Left ventricle myocardium inferior (tissue), 1 donor: ENCODE measurements around the gene MGST3. TPM values are rescaled to one million over a fixed set of nuclear protein-coding genes. Genes with fewer than 3 reads are reported as not detected.

Experiments
- DNase-seq: peaks from one replicate; pipeline ENCODE4 v3.0.0-alpha.2; 2020
- H3K27ac ChIP-seq: fragments of 200-600 bp; replicated peaks from 2 replicates; pipeline ENCODE4 v1.8.0; 2021
- H3K27me3 ChIP-seq: fragments of 200-600 bp; 2 replicates; pipeline ENCODE4 v1.8.0; 2021; ENCODE audit warnings: low read depth
- H3K36me3 ChIP-seq: fragments of 200-600 bp; 2 replicates; pipeline ENCODE4 v1.8.0; 2021
- H3K4me1 ChIP-seq: fragments of 200-600 bp; 2 replicates; pipeline ENCODE4 v1.8.0; 2021
- H3K4me3 ChIP-seq: fragments of 200-600 bp; 2 replicates; pipeline ENCODE4 v1.8.0; 2021; ENCODE audit warnings: mild to moderate bottlenecking, moderate library complexity
- H3K9me3 ChIP-seq: fragments of 200-600 bp; replicated peaks from 2 replicates; pipeline ENCODE4 v1.8.0; 2021
- intact Hi-C: fragments of 100-400 bp; cut with micrococcal nuclease; formaldehyde crosslinking; loops from one replicate; pipeline ENCODE4 v1.11.0; 2022
- total RNA-seq: library from RNA; stranded (reverse); fragmentation: NEBNext Ultra II Directional; extraction: Animal tissue kit (Norgen Biotek cat#: 25700); gene quantifications from one replicate; pipeline ENCODE4 v1.2.1, GENCODE V29; 2021
- TF ChIP-seq, protein P1 (sequence below): fragments of 200-600 bp; IDR thresholded peaks from 2 replicates; pipeline ENCODE4 v1.8.0; 2021; ENCODE audit warnings: antibody characterized with exemption, mild to moderate bottlenecking, borderline replicate concordance
- donor health status: DM: no; HTN: yes; CAD: no; lungs with severe emphysema.

Gene MGST3
- total RNA-seq, 1 donor from 2014 or later = 718 TPM

GRCh38 chr1:165629848-165630628, 996 bp upstream of the MGST3 start:
- peak overlapping the region; percentile 95 for H3K27ac ChIP-seq
- no peaks in the 10 kb centered on the region for H3K9me3 ChIP-seq
- H3K4me3 ChIP-seq = peak overlapping the region; percentile 82
- no peak for DNase-seq
- intact Hi-C loops = no loop called here
- H3K27me3 ChIP-seq = no peaks in the 10 kb centered on the region
- peaks cover 47% of the 10 kb centered on the region for H3K4me1 ChIP-seq
- no peaks in the 10 kb centered on the region for H3K36me3 ChIP-seq
- TF ChIP-seq, protein P1, sequence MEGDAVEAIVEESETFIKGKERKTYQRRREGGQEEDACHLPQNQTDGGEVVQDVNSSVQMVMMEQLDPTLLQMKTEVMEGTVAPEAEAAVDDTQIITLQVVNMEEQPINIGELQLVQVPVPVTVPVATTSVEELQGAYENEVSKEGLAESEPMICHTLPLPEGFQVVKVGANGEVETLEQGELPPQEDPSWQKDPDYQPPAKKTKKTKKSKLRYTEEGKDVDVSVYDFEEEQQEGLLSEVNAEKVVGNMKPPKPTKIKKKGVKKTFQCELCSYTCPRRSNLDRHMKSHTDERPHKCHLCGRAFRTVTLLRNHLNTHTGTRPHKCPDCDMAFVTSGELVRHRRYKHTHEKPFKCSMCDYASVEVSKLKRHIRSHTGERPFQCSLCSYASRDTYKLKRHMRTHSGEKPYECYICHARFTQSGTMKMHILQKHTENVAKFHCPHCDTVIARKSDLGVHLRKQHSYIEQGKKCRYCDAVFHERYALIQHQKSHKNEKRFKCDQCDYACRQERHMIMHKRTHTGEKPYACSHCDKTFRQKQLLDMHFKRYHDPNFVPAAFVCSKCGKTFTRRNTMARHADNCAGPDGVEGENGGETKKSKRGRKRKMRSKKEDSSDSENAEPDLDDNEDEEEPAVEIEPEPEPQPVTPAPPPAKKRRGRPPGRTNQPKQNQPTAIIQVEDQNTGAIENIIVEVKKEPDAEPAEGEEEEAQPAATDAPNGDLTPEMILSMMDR = no peak

DNA sequence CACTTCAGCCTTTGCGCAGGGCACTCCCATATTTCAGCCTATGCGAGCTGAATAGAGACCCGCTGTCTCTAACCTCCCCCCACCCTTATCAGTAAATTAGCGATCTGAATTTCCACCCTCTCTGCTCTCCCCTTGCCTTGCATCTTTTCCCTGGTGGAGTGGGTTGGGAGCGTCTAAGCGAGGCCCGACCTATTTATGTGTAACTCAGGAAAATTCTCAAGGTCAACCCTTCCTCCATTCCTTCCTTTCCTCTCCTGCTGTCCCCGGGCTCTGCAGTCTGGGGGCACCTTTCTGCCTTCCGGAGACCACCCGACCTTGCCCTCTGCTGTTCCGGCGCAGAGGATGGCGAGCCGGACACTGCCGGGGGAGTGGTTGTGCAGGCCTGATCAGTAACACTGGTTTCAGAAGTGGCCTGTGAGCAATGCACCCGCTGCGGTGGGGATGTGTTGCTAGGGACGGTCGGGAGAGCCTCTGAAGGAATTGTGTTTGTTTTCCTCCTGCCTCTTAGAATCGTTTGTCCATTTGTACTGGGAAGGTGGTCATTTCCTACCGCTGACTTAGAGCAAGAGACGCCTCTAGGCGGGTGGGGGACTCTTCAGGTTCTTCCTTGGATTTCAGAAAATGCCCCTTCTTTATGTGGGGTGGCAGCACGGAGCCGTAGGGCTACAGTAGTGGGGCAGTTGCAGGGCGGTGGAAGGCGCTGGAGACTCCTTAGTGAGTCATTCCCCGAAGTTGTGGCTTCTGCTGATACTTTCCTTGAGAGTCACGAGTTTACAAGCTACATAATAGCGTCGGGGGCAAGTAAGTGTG, 513 bp downstream of the MGST3 start:
- Histone ChIP-seq H3K4me3 (peak overlapping the region; percentile 82), H3K27me3 (no peaks in the 10 kb centered on the region), H3K4me1 (peaks cover 62% of the 10 kb centered on the region), H3K27ac (peak overlapping the region; percentile 95), H3K36me3 (peaks cover 12% of the 10 kb centered on the region), H3K9me3 (no peaks in the 10 kb centered on the region)
- intact Hi-C loops = no loop called here
- TF ChIP-seq, protein P1 = no peak
- peak; percentile 42 for DNase-seq

GRCh38 chr1:165632152-165632469, 1.1 kb downstream of the MGST3 start:
- Histone ChIP-seq H3K9me3 (no peaks in the 10 kb centered on the region), H3K4me1 (peaks cover 68% of the 10 kb centered on the region), H3K27ac (peak overlapping the region; percentile 95), H3K36me3 (peaks cover 14% of the 10 kb centered on the region), H3K4me3 (peak overlapping the region; percentile 82), H3K27me3 (no peaks in the 10 kb centered on the region)
- TF ChIP-seq, protein P1 = no peak
- DNase-seq = no peak
- intact Hi-C loops = no loop called here

- Histone ChIP-seq H3K9me3 (no peaks in the 10 kb centered on the region), H3K4me1 (peaks cover 71% of the 10 kb centered on the region), H3K4me3 (peak overlapping the region; percentile 82), H3K36me3 (peaks cover 14% of the 10 kb centered on the region), H3K27me3 (no peaks in the 10 kb centered on the region), H3K27ac (peak overlapping the region; percentile 95)
- TF ChIP-seq, protein P1 = no peak
- DNase-seq = no peak
- intact Hi-C loops = no loop called here
Measured at GRCh38 chr1:165632491-165632890, 1.5 kb downstream of the MGST3 start.

DNA sequence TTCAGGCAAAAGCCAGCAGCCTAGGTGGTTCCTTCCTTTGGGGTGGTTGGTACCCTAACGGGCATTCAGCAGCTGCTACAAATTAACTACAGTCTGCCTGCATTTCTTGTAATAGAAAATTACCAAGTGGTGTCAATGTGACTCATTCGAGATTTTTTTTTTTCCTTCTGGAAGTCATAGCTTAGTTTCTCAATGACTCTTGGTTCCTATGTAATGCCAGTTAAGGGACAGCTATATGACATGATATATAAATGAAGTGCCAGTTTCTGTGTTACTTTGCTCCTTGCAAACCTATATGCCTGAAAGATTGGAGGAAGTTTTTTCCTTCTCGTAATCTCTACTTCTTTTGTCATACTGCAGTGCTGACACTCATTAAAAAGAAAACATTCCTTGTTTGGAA, 2.6 kb downstream of the MGST3 start:
- Histone ChIP-seq H3K9me3 (no peaks in the 10 kb centered on the region), H3K27ac (peak overlapping the region; percentile 95), H3K36me3 (peaks cover 14% of the 10 kb centered on the region), H3K4me1 (peaks cover 83% of the 10 kb centered on the region), H3K4me3 (peak overlapping the region; percentile 82), H3K27me3 (no peaks in the 10 kb centered on the region)
- intact Hi-C loops = no loop called here
- TF ChIP-seq, protein P1 = no peak
- DNase-seq = no peak
